NCI-H510A treated with DMSO at 0.1 percent for 48 hours (cell line): ENCODE results near the gene CCS.
"Not testable (repeated sequence)": the region's sequence is repeated elsewhere in the genome, so short reads cannot be mapped to it uniquely, and the experiment has no call there.

Source experiments
- DNase-seq: peaks from one replicate; lab custom pipeline; 2025; lab: John Stamatoyannopoulos, UW

CCS gene

DNA sequence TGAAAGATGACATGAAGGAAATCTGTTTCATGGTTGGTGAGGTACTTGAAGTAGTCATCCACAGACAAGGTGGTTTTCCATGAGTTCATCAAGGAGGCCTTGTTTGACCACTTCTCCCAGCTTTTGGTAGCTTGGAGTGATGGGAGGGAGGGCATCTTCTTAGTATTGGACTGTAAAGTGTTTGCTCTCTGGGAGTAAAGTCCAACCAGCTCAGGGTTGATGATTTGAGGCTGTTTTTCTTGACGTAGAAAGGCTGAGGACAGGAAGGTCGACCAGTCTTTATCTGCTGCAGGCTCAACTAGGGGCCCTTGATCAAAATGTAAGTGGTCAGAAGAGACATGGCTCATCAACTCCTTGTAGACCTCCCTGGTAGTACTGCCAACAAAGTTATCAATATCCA lies 1.8 kb upstream of the CCS start:
- DNase-seq = no peak

DNA sequence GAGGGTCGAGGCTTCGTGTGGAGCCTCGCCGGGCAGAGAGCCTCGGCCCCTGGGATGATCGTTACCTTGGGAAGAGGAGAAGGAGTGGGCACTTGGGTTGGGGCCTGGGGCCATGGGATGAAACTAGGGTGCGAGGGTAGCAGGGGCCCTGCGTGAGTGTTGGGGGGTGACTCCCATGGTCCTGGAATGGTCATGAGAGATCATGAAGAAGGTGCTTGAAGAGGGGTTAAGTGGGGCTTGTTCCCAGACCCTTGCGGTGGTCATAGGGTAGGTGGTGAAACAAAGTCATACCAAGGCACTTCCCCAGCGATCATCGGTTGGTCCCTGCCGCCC lies 284 bp downstream of the CCS start:
- no peak for DNase-seq

DNA sequence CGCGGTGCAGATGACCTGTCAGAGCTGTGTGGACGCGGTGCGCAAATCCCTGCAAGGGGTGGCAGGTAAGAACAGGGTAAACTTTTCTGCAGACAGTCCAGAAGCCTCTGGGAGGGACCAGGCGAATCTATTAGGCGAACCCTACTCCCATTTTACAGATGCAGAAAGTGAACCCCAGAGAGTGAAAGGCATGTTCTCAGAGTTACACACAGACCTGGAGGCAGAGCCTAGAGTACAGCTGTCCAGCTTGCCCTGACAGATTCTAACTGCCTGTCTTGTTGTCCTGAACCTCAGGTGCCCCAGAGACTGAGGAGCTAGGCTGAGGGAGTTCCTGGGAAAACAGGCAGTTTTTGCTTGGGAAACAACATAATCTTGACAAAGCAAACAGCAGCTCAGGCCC lies 665 bp downstream of the CCS start:
- no peak for DNase-seq

DNA sequence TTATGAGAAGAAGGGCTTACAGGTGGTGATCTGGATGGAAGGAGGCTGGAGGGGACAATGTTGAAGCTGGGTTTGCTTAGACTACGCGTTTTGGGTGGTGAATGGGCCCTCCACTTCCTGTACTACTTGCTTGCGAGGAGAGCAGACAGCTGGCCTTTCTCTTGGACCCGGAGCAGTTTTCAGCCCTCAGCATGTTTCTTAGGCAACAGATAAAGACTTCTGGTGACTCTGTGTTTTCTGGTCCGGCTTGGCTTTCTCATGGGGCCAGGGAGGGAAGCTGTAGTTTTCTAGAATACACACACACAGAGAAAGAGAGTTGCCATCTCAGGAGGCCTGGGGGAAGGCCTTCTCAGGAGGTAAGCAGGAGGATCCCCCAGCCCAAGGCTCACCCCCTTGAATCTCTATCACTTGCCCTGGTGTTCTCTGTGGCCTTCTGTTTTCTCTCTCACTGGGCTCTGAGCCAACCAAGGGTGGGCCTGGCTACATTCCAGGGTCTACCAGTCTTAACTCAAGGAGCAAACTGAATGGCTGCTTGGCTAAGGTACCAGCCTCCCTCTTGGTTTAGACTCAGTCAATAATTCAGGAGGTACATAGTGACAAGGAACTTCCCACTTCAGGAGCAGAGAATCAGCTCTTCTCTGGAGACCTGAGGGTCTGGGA lies 2.4 kb downstream of the CCS start:
- DNase-seq = no peak

DNA sequence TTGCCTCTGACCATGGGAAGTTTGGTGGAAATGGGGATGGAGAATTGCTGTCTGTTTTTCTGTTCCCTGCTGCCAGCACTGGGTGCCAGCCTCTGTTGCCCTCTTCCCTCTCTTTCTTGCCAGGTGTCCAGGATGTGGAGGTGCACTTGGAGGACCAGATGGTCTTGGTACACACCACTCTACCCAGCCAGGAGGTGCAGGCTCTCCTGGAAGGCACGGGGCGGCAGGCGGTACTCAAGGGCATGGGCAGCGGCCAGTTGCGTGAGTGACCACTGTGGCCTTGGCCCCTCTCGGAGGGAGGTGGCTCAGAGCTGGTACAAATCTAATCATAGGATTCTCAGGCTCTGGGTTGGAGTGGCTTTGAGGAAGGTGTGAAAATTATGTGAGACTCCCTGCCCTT lies 6.0 kb downstream of the CCS start:
- DNase-seq = no peak

DNA sequence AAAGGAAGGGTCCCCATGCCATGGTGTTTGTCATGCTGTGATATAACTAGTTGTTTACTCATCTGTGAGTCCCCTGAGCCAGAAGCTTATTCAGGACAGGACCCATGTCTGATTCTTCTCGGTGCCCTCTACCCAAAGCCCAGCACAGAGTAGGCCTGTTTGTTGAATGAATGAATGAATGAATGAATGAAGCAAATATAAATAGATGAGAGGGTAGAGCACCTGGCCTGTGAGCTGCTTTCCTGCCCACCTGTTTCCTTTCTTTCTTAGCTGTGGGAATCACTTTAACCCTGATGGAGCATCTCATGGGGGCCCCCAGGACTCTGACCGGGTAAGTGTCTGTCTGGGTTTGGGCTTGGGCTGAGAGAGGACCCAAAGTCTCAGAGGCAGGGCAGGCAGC lies 7.2 kb downstream of the CCS start:
- DNase-seq = no peak

DNA sequence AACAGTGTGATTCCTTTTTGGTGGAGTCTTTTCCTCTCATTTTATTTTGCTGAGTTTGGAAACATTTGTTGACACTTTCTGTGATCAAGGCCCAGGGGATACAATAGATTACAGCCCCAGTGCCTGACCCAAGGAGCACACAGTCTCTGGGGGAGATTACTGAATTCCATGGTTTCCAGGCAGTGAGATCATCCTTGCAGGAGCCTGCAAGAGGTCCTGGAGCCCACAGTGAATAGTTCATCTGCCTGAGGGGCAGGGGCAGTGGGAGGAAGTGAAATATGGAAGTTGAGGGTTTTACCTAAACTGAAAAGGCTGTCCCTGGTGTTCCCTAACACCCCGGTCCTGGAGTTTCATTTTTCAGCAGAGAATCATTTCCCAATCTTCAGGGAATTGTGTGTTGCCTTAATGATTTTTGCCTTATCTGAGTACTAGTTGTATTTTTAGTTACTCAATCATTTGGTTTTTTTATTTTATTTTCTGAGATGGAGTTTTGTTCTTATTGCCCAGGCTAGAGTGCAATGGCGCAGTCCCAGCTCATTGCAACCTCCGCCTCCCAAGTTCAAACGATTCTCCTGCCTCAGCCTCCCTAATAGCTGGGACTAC lies 7.7 kb downstream of the CCS start:
- DNase-seq = no peak

DNA sequence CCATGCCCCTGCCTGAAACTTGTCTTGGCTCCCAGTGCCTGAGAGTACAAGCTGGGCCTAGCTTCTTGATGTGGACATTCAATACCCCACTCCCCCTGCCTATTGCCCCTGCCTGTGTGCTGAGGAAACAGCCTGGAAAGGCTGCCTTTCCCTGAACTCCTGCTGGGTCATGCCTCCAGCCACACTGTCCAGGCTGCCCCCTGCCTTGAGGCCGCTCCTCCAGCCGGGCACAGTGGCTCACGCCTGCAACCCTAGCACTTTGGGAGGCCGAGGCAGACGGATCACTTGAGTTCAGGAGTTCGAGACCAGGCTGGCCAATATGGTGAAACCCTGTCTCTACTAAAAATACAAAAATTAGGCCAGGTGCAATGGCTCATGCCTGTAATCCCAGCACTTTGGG lies 10.1 kb downstream of the CCS start:
- no peak for DNase-seq

DNA sequence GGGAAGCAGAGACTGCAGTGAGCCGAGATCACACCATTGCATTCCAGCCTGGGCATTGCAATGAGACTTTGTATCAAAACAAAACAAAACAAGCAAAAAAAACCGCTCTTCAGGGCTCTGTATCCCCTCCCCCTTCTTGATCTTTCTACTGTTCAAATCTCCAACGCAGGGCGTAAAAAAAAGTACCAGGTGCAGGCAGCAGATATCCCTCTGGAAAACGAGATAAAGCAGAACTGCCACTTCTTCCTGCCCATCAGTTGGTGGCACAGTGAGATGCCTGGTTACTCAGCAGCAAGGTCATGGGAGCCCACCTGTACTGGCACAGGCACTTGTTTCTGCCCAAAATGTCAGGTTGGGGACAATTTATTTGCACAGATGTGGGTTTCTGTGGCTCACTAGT lies 11.2 kb downstream of the CCS start:
- no peak for DNase-seq

DNA sequence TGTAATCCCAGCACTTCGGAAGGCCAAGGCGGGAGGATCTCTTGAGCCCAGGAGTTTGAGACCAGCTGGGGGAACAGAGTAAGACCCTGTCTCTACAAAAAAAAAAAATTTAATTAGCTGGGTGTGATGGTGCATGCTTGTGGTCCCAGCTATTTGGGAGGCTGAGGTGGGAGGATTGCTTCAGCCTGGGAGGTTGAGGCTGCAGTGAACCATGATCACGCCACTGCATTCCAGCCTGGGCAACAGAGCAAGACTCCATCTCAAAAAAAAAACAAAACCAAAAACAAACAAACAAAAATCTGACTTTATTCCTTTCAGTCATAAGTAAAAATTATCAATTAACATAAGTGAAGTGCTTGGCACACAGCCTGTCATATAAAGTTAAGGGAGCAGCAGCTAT lies 13.6 kb downstream of the CCS start:
- not testable (repeated sequence) for DNase-seq

DNA sequence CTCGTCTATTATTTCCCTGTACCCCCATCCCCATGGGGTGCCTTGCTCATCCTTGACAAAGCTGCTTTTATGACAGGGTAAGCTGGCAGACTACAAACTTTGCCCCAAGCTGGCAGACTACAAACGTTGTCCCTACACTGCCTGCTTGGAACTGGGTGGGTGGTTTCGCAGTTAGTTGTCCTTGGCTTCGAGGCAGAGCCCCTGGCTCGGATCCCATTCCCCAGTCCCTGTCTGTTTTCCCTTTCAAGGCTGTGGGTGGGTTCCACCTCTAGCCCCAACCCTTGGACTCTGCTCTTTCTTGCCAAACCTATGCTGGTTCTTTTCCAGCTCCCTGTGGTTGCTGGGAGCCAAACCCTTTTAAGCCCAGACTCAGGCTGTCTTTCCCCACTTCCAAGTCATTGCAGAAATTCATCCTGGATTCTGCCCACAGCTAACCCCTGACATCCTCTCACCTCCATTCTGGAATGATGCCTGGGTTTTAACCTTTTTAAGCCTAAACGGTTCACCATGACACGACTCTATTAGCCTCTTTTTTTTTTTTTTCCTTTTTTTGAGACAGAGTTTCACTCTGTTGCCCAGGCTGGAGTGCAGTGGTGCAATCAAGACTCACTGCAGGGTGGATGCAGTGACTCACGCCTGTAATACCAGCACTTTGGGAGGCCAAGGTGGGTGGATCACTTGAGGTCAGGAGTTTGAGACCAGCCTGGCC lies 14.3 kb downstream of the CCS start:
- no peak for DNase-seq

DNA sequence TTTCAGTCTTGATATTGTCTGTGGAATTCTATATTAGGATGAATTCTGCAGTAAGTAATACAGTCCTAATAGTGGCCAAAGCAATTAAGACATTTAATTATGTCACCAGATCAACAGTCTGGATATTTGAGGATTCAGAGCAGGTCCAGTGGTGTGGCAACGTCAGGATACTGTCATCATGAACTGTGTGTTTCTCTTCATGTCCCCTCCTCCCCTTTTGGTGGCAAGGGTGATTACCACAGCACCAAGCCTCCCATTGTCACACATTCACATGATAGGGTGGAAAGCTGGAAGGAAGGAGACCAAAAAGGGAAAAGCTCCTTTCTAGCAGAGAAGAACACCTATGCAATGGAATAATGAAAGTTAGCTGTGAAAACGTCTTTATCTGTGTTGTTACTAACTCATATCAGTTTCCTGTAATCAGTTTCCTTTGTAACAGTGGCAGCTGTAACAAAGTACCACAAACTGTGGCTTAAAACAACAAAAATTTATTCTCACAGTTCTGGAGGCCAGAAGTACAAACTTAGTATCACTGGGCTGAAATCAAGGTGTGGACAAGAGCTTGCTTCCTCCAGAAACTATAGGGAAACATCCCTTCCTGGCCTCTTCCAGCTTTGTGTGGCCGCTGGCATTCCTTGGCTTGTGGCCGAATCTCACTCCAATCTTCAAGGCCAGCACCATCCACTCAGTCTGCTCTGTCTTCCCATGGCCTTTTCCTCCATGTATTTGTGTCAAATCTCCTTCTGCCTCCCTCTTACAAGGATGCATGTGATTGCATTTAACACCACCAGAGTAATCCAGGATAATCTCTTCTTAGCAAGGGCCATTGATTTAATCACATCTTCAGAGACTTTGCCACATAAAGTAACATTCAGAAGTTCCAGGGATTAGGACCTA lies 17.0 kb downstream of the CCS start:
- no peak for DNase-seq

DNA sequence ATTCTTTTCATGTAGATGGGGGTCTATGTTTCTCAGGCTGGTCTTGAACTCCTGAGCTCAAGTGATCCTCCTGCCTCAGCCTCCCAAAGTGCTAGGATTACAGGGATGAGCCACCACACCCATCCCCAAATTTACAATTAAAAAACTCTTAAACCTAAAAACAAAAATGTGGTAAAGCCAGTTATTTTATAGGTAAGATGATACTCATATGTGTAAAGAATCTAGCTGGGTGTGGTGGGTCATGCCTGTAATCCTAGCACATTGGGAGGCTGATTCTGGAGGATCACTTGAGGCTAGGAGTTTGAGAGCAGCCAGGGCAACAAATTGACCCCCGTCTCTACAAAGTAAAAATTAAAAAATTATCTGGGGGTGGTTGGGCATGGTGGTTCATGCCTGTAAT lies 19.5 kb downstream of the CCS start:
- no peak for DNase-seq

DNA sequence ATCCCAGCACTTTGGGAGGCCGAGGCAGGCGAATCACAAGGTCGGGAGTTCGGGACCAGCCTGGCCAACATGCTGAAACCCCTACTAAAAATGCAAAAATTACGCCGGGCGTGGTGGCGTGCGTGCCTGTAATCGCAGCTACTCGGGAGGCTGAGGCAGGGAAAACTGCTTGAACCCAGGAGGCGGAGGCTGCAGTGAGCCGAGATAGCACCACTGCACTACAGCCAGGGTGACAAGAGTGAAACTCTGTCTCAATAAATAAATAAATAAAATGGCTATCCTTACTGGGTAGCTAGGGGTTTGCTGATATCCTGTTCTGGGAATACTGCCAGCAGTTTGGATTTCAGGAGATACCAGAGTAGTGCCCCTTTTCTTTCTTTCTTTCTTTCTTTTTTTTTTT lies 21.1 kb downstream of the CCS start:
- no peak for DNase-seq

DNA sequence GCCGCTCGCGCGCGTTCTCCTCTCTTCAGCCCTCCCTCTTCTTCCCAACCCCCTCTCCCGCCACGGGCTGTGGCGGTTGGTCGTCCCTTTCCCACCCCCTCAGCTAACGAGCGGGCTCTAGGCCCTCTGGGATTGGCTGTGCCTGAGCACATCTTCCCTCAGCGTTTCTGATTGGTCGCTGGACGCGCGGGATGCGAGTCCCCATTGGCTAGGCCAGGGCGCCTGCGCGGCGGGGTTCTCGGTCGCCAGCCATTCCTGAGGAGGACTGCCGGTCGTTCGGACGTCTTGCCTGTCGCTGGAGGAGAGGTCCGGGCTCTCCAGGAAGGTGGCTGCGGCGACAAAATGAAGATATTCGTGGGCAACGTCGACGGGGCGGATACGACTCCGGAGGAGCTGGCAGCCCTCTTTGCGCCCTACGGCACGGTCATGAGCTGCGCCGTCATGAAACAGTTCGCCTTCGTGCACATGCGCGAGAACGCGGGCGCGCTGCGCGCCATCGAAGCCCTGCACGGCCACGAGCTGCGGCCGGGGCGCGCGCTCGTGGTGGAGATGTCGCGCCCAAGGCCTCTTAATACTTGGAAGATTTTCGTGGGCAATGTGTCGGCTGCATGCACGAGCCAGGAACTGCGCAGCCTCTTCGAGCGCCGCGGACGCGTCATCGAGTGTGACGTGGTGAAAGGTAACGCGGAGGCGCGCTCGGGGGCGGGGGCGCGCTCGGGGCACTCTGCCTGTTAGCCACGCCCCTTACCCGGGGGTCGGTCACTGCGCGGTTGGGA lies 23.6 kb downstream of the CCS start, which contains the start of gene RBM14:
Gene RBM14 (plus strand): TSS at position 252 of the 776 bp plus-strand sequence. CDS start 91 bp downstream, at position 343.
- DNase-seq = peak; percentile 96

DNA sequence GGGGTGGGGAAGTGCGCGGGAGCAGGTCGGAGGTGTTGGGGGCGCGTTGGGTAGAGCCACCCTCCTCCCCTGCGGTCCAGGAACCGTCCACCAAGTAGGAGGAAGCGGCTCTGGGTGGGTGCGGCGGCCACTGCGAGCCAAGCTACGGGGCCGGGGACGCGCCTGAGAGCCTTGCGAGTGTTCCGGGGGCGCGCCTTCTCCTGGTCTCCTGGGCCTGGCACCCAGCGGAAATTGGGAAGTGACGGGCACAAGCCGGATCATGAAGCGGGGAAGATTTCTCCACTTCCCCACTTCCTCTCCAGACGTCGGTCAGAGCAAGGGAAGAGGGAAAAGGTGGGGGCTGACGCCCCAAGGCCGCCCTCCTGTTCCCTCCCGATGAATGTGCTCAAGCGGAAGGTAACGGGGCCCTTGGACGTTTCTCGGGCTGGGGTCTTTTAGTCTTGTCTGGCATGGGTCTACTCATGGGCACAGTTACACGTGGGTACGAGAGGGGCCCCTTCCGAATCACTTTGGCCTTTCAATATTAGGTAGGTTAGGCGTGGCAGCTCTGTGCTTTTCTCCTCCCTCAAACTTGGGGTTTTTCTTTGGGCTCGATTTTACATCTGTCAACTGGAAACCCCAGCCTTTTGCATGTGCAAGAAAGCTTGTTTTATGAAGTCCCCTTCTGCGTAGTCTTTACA lies 24.3 kb downstream of the CCS start:
- DNase-seq = no peak

DNA sequence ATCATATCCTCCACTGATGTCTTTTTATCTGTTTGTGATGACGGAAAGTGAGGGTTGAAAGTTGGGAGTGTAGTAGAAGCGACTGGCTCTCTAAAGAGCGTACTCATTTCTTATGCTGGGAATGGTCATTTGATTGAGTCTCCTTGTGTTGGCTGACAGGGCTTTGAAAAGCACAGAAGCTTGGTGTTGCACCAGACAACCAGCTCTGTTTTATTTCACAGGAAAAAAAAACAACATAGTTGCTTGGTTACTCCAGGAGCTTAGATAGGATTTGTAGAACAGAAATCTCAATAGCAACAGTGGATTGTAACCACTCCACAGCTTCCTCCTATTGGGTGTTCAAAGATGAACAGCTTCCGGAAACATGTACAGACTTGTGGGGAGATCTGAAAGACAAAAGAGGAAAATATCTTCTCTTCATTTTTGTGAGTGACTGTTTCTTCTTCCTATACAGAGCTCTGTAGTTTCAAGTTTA lies 26.1 kb downstream of the CCS start:
- DNase-seq = no peak

DNA sequence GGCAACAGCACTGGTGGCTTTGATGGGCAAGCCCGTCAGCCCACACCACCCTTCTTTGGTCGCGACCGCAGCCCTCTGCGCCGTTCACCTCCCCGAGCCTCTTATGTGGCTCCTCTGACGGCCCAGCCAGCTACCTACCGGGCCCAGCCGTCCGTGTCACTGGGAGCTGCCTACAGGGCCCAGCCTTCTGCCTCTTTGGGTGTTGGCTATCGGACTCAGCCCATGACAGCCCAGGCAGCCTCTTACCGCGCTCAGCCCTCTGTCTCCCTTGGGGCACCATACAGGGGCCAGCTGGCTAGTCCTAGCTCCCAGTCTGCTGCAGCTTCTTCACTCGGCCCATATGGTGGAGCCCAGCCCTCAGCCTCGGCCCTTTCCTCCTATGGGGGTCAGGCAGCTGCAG lies 31.5 kb downstream of the CCS start:
- no peak for DNase-seq

DNA sequence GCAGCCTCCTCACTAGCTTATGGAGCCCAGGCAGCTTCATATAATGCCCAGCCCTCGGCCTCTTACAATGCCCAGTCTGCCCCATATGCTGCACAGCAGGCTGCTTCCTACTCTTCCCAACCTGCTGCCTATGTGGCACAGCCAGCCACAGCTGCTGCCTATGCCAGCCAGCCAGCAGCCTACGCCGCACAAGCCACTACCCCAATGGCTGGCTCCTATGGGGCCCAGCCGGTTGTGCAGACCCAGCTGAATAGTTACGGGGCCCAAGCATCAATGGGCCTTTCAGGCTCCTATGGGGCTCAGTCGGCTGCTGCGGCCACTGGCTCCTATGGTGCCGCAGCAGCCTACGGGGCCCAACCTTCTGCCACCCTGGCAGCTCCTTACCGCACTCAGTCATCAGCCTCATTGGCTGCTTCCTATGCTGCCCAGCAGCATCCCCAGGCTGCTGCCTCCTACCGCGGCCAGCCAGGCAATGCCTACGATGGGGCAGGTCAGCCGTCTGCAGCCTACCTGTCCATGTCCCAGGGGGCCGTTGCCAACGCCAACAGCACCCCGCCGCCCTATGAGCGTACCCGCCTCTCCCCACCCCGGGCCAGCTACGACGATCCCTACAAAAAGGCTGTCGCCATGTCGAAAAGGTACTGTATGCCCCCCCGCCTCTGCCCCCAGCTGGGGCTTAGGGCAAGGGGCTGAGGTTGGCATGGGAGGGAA lies 32.2 kb downstream of the CCS start:
- no peak for DNase-seq

DNA sequence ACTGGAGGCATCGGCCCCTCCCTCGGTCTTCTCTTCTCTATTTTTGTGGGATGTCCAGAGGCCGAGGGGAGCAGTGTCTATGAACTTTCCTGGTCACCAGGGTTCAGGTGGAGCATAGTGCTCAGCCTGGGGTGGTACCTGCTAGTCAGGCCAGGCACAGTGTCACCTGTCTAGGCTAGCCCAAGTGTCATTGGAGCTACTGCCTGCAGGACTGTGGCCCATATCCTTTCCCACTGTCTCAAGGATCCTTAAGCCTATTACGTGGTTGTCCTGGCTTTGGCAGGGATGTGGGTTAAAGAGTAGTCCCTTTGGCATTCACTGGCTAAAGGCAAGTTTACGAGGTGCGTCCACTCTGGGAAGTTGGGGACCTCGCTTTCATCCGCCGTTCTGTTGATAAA lies 32.8 kb downstream of the CCS start:
- no peak for DNase-seq
